Liver (tissue), 9 donors: ENCODE measurements around the gene DNMT3A. TPM values are rescaled to one million over a fixed set of nuclear protein-coding genes. Genes with fewer than 3 reads are reported as not detected.

Experiments
- DNase-seq: peaks from one replicate; pipeline ENCODE4 v3.0.0-alpha.2; 2017; ENCODE audit warnings: low spot score
- H3K27ac ChIP-seq, 2 donors: one replicate each; pipeline ENCODE4 v1.7.0; 2013; ENCODE audit warnings: inconsistent platforms in 2 of 2, low read length in 2 of 2, control low read depth in 1 of 2, low read depth in 1 of 2, mild to moderate bottlenecking in 1 of 2
- H3K27me3 ChIP-seq, 4 donors: one replicate each; pipeline versions ENCODE4 v1.6.1 to v1.7.0; 2013; ENCODE audit warnings: low read length in 3 of 4, inconsistent platforms in 1 of 4, mild to moderate bottlenecking in 1 of 4, moderate library complexity in 1 of 4; ENCODE audit not compliant: control insufficient read depth in 4 of 4, insufficient read depth in 4 of 4
- H3K36me3 ChIP-seq, 4 donors: one replicate each; pipeline versions ENCODE4 v1.6.1 to v1.7.0; 2013; ENCODE audit warnings: low read length in 3 of 4, mild to moderate bottlenecking in 3 of 4, low read depth in 1 of 4, moderate library complexity in 1 of 4; ENCODE audit not compliant: control insufficient read depth in 4 of 4, insufficient read depth in 3 of 4
- H3K4me1 ChIP-seq, 4 donors: one replicate each; pipeline versions ENCODE4 v1.6.1 to v1.7.0; 2013; ENCODE audit warnings: low read length in 3 of 4, mild to moderate bottlenecking in 3 of 4, moderate library complexity in 1 of 4; ENCODE audit not compliant: control insufficient read depth in 4 of 4, insufficient read depth in 4 of 4
- H3K4me3 ChIP-seq, 3 donors: one replicate each; pipeline versions ENCODE4 v1.6.1 to v1.7.0; 2013; ENCODE audit warnings: low read length in 3 of 3, control low read depth in 1 of 3, low read depth in 1 of 3, mild to moderate bottlenecking in 1 of 3
- H3K9ac ChIP-seq, 2 donors: one replicate each; pipeline ENCODE4 v1.7.0; 2013; ENCODE audit warnings: low read length in 2 of 2, mild to moderate bottlenecking in 2 of 2, moderate library complexity in 2 of 2, control low read depth in 1 of 2, low read depth in 1 of 2
- H3K9me3 ChIP-seq, 4 donors: one replicate each; pipeline versions ENCODE4 v1.6.1 to v1.7.0; 2013; ENCODE audit warnings: low read length in 3 of 4; ENCODE audit not compliant: control insufficient read depth in 4 of 4
- EGR1 ChIP-seq, 2 donors: IDR thresholded peaks; 2 replicates each; pipeline ENCODE4 v1.6.1; 2016 to 2018; ENCODE audit warnings: antibody characterized with exemption in 2 of 2, low read depth in 2 of 2
- FOXA1 ChIP-seq: IDR thresholded peaks from 2 replicates; pipeline ENCODE4 v1.6.1; 2016; ENCODE audit warnings: antibody characterized with exemption
- FOXA2 ChIP-seq: IDR thresholded peaks from 2 replicates; pipeline ENCODE4 v1.6.1; 2016; ENCODE audit warnings: antibody characterized with exemption
- GABPA ChIP-seq, 2 donors: IDR thresholded peaks in 1 of 2; conservative IDR thresholded peaks in 1 of 2; 2 replicates each; pipeline ENCODE4 v1.6.1; 2016; ENCODE audit warnings: antibody characterized with exemption in 2 of 2, mild to moderate bottlenecking in 1 of 2, moderate library complexity in 1 of 2
- HNF4A ChIP-seq, 2 donors: conservative IDR thresholded peaks; 2 replicates each; pipeline ENCODE4 v1.6.1; 2016; ENCODE audit warnings: antibody characterized with exemption in 2 of 2, mild to moderate bottlenecking in 2 of 2
- HNF4G ChIP-seq: IDR thresholded peaks from 2 replicates; pipeline ENCODE4 v1.6.1; 2016; ENCODE audit warnings: antibody characterized with exemption
- JUND ChIP-seq, 2 donors: IDR thresholded peaks; 2 replicates each; pipeline ENCODE4 v1.6.1; 2016; ENCODE audit warnings: antibody characterized with exemption in 2 of 2
- NR2F2 ChIP-seq: IDR thresholded peaks from 2 replicates; pipeline ENCODE4 v1.6.1; 2016; ENCODE audit warnings: antibody characterized with exemption
- RAD21 ChIP-seq, 2 donors: IDR thresholded peaks; 2 replicates each; pipeline ENCODE4 v1.6.1; 2016; ENCODE audit warnings: antibody characterized with exemption in 2 of 2, mild to moderate bottlenecking in 2 of 2
- RXRA ChIP-seq, 2 donors: IDR thresholded peaks; 2 replicates each; pipeline ENCODE4 v1.6.1; 2017 to 2018; ENCODE audit warnings: antibody characterized with exemption in 2 of 2, mild to moderate bottlenecking in 1 of 2
- SP1 ChIP-seq: IDR thresholded peaks from 2 replicates; pipeline ENCODE4 v1.6.1; 2018; ENCODE audit warnings: antibody characterized with exemption, mild to moderate bottlenecking
- TAF1 ChIP-seq: conservative IDR thresholded peaks from 2 replicates; pipeline ENCODE4 v1.6.1; 2016; ENCODE audit warnings: antibody characterized with exemption, mild to moderate bottlenecking
- YY1 ChIP-seq: IDR thresholded peaks from 2 replicates; pipeline ENCODE4 v1.6.1; 2016; ENCODE audit warnings: antibody characterized with exemption, mild to moderate bottlenecking
- WGBS: extraction: QIAGEN DNeasy Blood & Tissue Kit; methylation state at CpG from one replicate; pipeline ENCODE4 v1.1.7; 2013; 5-methylcytosine and 5-hydroxymethylcytosine counted together
- polyA plus RNA-seq, 2 donors: library from polyadenylated mRNA; stranded (reverse) in 1 of 2; unstranded in 1 of 2; fragments of 200-250 nt in 1 of 2; fragments of >200 nt in 1 of 2; fragmentation: Nextera tagmentation in 1 of 2; extraction: Ambion mirVana in 1 of 2; gene quantifications; one replicate each; pipeline versions ENCODE4 v1.2.1 to v1.2.3, GENCODE V29; 2013 to 2015
- total RNA-seq, 2 donors: library from RNA; depleted of rRNA; stranded (reverse); fragments of >200 nt; gene quantifications; one replicate each; pipeline ENCODE4 v1.2.3, GENCODE V29; 2014
- TF ChIP-seq, protein P1 (sequence below): IDR thresholded peaks from 2 replicates; pipeline ENCODE4 v1.6.1; 2016; ENCODE audit warnings: antibody characterized with exemption
- TF ChIP-seq, protein P2 (sequence below): IDR thresholded peaks from 2 replicates; pipeline ENCODE4 v1.6.1; 2016; ENCODE audit warnings: antibody characterized with exemption
- TF ChIP-seq, protein P3 (sequence below): fragments of 150-350 bp; IDR thresholded peaks from 2 replicates; pipeline ENCODE4 v1.5.1; 2017; ENCODE audit warnings: improper control_type of control experiment, low read depth, low read length; ENCODE audit not compliant: missing input control
- TF ChIP-seq, protein P4 (sequence below): IDR thresholded peaks from 2 replicates; pipeline ENCODE4 v1.6.1; 2016; ENCODE audit warnings: antibody characterized with exemption
- TF ChIP-seq, protein P5 (sequence below): IDR thresholded peaks from 2 replicates; pipeline ENCODE4 v1.6.1; 2016; ENCODE audit warnings: antibody characterized with exemption, mild to moderate bottlenecking
- donor health status: healthy.
- donor health status: healthy.
- donor health status: healthy.
- donor health status: healthy.
- donor health status: healthy.

Gene DNMT3A
- total and polyA plus RNA-seq, 4 donors = 3.5 to 24.2 (median 8.1) TPM

DNA sequence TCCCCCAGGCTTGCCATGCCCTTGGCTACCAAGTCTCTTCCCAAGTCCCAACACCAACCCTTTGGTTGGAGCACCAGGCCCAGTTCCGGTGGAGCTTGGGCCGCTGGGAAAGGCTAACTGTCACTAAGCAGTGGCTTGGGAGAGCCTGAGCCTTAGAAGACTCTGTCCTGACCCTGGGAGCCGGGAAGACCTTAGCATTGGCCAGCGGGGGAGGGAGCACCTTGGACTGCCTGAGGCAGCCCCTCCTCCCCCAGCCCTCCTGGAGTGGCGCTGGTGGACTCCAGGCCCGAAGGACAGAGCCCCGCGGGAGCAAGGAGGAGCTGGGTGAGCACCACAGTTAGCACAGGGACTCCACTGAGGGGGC lies 110.8 kb downstream of the DNMT3A start:
- Histone ChIP-seq H3K4me3 (no peak overlapping the region), H3K9me3 (no peaks in the 10 kb centered on the region), H3K27me3 (no peaks in the 10 kb centered on the region), H3K9ac (no peak overlapping the region), H3K36me3 (peaks cover 8 to 37% (median 24%) of the 10 kb centered on the region in 4 donors), H3K4me1 (peaks cover 0 to 4% (median 0%) of the 10 kb centered on the region in 4 donors), H3K27ac (no peak overlapping the region)
- DNase-seq = no peak
- 84% methylated on average over 8 of the region's 8 CpGs for WGBS
- TF ChIP-seq RXRA (IDR thresholded peaks at IDR 0.05) = no peak
- no peak for TF ChIP-seq FOXA2

DNA sequence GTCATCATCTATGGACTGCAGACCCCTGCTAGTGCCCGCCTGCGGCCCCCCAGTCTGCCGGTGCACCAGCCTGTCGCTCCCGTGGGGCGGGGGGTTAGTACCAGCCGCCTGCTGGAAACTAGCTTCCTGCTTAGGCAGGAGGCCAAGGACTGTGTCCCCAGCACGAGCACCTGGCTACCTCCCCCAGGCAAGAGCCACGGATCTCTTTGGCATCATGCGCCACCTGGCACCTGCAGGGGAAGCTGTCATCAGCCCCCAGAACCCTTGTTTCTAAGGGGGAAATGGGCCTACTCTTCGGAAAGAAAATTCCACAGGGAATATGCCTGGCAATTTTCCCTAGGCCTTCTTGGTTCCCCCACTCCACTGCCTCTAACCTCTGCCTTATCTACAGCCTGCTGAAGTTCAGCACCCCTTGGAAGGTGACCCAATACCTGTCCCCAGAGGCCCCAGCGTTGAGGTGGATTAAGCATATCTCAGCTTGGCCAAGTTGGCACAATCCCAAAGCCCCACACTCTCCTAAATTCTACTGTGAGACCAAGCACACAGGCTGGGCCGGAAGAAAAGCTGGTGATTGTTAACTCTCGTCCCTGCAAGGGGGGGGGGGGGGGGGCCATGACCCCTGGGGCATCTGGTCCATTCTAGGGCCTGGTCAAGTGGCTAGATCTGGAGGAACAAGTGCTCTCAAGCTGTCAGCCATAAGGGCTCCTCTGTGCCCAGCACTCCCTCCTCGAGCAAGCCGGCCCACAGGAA lies 111.4 kb downstream of the DNMT3A start:
- Histone ChIP-seq H3K27ac (no peak overlapping the region), H3K9me3 (no peaks in the 10 kb centered on the region), H3K4me3 (no peak overlapping the region), H3K4me1 (peaks cover 0 to 4% (median 0%) of the 10 kb centered on the region in 4 donors), H3K9ac (no peak overlapping the region), H3K27me3 (no peaks in the 10 kb centered on the region), H3K36me3 (peaks cover 8 to 33% (median 19%) of the 10 kb centered on the region in 4 donors)
- TF ChIP-seq TAF1 (no peak), YY1 (no peak), SP1 (no peak), FOXA2 (no peak), EGR1 (IDR thresholded peaks at IDR 0.05; ENCODE audit: low read depth in 2 of 2) (no peak), HNF4G (no peak), JUND (IDR thresholded peaks at IDR 0.05) (no peak), RAD21 (IDR thresholded peaks at IDR 0.05) (no peak), FOXA1 (no peak), RXRA (IDR thresholded peaks at IDR 0.05) (no peak), HNF4A (conservative IDR thresholded peaks at IDR 0.05) (no peak), GABPA (IDR thresholded peaks at IDR 0.05 in 1 of 2, conservative IDR thresholded peaks at IDR 0.05 in 1 of 2) (no peak), NR2F2 (no peak)
- TF ChIP-seq, protein P1, sequence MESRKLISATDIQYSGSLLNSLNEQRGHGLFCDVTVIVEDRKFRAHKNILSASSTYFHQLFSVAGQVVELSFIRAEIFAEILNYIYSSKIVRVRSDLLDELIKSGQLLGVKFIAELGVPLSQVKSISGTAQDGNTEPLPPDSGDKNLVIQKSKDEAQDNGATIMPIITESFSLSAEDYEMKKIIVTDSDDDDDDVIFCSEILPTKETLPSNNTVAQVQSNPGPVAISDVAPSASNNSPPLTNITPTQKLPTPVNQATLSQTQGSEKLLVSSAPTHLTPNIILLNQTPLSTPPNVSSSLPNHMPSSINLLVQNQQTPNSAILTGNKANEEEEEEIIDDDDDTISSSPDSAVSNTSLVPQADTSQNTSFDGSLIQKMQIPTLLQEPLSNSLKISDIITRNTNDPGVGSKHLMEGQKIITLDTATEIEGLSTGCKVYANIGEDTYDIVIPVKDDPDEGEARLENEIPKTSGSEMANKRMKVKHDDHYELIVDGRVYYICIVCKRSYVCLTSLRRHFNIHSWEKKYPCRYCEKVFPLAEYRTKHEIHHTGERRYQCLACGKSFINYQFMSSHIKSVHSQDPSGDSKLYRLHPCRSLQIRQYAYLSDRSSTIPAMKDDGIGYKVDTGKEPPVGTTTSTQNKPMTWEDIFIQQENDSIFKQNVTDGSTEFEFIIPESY = no peak
- TF ChIP-seq, protein P2, sequence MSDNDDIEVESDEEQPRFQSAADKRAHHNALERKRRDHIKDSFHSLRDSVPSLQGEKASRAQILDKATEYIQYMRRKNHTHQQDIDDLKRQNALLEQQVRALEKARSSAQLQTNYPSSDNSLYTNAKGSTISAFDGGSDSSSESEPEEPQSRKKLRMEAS = no peak
- TF ChIP-seq, protein P3, sequence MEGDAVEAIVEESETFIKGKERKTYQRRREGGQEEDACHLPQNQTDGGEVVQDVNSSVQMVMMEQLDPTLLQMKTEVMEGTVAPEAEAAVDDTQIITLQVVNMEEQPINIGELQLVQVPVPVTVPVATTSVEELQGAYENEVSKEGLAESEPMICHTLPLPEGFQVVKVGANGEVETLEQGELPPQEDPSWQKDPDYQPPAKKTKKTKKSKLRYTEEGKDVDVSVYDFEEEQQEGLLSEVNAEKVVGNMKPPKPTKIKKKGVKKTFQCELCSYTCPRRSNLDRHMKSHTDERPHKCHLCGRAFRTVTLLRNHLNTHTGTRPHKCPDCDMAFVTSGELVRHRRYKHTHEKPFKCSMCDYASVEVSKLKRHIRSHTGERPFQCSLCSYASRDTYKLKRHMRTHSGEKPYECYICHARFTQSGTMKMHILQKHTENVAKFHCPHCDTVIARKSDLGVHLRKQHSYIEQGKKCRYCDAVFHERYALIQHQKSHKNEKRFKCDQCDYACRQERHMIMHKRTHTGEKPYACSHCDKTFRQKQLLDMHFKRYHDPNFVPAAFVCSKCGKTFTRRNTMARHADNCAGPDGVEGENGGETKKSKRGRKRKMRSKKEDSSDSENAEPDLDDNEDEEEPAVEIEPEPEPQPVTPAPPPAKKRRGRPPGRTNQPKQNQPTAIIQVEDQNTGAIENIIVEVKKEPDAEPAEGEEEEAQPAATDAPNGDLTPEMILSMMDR = no peak
- TF ChIP-seq, protein P4, sequence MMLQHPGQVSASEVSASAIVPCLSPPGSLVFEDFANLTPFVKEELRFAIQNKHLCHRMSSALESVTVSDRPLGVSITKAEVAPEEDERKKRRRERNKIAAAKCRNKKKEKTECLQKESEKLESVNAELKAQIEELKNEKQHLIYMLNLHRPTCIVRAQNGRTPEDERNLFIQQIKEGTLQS = no peak
- TF ChIP-seq, protein P5, sequence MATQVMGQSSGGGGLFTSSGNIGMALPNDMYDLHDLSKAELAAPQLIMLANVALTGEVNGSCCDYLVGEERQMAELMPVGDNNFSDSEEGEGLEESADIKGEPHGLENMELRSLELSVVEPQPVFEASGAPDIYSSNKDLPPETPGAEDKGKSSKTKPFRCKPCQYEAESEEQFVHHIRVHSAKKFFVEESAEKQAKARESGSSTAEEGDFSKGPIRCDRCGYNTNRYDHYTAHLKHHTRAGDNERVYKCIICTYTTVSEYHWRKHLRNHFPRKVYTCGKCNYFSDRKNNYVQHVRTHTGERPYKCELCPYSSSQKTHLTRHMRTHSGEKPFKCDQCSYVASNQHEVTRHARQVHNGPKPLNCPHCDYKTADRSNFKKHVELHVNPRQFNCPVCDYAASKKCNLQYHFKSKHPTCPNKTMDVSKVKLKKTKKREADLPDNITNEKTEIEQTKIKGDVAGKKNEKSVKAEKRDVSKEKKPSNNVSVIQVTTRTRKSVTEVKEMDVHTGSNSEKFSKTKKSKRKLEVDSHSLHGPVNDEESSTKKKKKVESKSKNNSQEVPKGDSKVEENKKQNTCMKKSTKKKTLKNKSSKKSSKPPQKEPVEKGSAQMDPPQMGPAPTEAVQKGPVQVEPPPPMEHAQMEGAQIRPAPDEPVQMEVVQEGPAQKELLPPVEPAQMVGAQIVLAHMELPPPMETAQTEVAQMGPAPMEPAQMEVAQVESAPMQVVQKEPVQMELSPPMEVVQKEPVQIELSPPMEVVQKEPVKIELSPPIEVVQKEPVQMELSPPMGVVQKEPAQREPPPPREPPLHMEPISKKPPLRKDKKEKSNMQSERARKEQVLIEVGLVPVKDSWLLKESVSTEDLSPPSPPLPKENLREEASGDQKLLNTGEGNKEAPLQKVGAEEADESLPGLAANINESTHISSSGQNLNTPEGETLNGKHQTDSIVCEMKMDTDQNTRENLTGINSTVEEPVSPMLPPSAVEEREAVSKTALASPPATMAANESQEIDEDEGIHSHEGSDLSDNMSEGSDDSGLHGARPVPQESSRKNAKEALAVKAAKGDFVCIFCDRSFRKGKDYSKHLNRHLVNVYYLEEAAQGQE = no peak
- DNase-seq = no peak
- 81% methylated on average over 16 of the region's 16 CpGs for WGBS
